GM18507 (cell line): ENCODE measurements around the gene PDSS2.
A peak's percentile ranks its signal among the peaks of the same experiment; 100 is the strongest.
"Not testable (repeated sequence)": the region's sequence is repeated elsewhere in the genome, so short reads cannot be mapped to it uniquely, and the experiment has no call there.

Experiments
- DNase-seq: peaks from one replicate; pipeline ENCODE4 v3.0.0; 2011; ENCODE audit warnings: low read depth; ENCODE audit not compliant: insufficient read length; ENCODE audit errors: extremely low spot score
- FAIRE-seq: peaks from 2 replicates; lab custom pipeline; 2011; peaks lifted over from hg19 to GRCh38; lab: Jason Lieb, UNC

The PDSS2 gene

DNA sequence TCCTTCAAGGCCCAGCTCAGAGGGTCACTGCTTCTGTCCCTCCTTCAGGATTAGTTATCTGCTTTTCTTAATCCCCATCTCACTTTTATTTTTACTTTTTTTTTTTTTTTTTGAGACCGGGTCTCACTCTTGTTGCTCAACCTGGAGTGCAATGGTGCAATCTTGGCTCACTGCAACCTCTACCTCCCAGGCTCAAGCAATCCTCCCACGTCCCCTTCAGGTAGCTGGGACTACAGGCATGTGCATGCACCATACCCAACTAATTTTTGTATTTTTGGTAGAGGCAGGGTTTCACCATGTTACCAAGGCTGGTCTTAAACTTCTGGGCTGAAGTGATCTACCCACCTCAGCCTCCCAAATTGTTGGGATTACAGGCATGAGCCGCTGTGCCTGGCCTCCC, 16.5 kb upstream of the PDSS2 start:
- FAIRE-seq, DNase-seq: not testable (repeated sequence)

DNA sequence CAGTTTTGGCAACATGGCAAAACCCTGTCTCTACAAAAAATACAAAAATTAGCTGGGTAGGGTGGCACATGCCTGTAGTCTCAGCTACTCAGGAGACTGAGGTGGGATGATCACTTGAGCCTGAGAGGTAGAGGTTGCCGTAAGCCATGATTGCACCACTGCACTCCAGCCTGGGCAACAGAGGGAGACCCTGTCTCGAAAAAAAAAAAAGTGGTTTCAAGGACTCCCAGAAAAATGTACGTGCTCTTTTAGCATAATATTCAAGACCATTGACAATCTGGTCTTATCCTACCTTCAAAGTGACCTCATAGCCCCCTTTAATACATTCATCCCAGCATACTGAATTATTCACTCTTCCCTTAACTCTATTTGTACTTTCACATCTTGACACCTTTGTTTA, 16.0 kb upstream of the PDSS2 start:
- not testable (repeated sequence) for DNase-seq, FAIRE-seq

DNA sequence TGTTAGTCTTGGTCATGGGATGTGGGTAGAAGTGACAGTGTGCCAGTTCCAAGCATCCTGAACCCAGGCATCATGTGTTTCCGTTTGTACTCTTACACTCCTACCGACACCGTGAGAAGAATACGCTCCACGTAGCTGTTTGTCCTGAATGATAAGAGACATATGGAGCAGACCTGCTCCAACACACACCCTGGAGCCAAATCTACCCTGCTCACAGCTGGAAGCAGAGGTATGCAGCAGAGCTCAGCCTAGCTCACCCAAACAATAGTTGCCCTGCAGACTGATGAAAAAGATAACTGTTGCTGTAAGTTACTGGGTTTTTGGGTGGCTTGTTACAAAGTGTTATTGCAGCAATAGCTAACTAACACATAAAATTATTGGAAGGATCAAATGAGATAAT, 14.3 kb upstream of the PDSS2 start:
- FAIRE-seq, result no peak

DNA sequence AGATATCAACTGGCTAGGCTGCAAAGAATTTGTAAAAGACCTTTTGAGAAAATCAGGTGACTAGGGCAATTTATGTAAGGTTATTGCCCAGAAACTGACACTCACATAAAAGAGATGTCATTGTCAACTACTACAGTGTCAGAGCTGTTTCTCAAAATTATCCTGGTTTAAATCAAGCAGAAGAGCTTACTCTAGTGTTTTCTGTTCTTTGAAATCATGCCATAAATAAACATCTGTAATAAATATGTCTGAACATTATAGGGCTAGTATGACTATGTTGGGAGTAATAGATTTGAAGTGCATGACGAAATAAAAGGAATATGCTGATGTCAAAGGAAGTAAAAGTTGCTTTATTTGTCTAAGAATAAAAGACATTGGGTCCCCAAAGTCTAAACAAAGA, 11.0 kb upstream of the PDSS2 start:
- no peak for DNase-seq
- no peak for FAIRE-seq

More for the DNA sequence above, 14.3 kb upstream of the PDSS2 start:
- DNase-seq, result no peak

DNA sequence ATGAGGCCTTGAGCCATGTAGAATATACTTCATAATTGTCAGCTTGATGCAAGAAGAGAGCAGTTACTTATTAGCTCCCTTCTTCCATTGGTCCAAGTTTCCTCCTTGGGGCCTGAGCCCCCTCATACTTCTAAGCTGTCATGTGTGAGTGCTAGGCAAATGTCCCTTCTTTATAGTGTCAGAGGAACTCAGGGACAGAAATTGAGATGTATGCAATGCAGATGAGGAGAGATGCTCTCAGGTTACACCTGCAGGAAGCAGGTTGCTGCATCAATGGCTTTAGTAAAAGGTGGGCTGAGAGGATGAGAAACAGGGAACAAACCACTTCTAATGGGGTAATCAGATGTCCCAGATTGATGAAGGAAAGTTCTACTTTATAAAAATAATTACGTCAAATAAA, 6.7 kb upstream of the PDSS2 start:
- FAIRE-seq (peak; percentile 29), DNase-seq (no peak)

DNA sequence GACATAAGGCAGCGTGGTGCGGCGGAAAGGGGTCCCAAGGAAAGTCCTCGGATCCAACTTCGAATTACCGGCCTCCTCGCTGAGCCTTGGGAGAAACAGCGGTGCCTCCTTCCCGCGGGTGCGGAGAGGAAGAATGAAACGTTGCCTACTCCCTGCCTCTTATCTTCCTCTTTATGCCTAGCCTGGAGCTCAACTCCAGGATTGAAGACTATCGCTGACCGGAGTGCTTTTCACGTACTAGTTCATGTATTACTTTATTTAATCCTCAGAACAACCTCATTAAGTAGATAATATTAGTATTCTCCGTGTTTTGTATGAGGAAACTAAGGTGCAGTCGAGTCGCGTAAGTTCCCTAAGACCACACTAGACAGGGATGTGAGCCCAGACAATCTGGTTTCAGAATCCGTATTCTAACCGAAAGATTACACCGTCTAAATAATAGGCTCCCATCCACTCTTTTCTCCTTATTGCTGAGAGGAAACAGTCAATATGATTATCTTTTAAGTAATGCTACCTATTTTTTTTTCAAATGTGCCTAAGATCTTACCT, 793 bp upstream of the PDSS2 start:
- FAIRE-seq (no peak), DNase-seq (no peak)

DNA sequence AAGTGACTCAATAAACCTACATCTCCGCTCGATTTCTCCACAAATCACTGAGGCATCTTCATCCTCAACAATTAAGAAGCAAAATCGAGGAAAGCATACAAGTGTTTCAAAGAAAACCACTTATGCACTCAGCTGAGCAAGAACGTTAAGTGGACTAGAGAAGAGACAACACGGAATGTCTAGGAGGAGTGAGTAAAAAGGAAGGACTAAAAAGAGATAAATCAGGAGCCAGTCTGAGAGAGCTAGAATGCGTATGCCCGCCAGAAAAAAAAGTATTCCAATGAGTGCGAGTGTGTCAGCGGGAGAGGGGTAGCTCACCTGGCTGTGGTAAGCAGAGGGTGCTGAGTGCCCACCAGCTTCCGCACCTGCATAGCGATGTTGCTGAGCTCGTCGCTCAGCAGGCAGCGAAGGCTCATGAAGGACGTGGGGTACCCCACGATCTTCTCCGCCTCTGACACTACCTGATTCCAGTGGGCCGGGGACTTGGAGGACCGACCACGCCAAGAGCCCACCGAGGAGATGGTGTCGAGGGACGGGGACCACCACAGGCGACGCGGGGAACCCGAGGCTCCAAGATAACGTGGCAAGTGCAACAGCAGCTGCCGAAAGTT, 587 bp downstream of the PDSS2 start:
- DNase-seq (peak; percentile 8), FAIRE-seq (no peak)

DNA sequence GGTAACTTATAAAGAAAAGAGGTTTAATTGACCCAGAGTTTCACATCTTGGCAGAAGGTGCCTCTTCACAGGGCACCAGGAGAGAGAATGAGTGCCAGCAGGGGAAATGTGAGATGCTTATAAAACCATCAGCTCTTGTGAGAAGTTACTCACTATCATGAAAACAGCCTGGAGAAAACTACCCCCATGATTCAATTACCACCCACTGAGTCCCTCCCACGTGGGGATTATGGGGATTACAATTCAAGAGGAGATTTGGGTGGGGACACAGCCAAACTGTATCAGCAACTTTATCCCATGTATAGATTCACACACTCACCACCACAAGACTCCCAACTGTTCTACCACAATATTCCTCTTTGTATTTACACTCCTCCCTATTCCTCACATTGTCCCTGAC, 10.6 kb downstream of the PDSS2 start:
- FAIRE-seq, result no peak
- no peak for DNase-seq

DNA sequence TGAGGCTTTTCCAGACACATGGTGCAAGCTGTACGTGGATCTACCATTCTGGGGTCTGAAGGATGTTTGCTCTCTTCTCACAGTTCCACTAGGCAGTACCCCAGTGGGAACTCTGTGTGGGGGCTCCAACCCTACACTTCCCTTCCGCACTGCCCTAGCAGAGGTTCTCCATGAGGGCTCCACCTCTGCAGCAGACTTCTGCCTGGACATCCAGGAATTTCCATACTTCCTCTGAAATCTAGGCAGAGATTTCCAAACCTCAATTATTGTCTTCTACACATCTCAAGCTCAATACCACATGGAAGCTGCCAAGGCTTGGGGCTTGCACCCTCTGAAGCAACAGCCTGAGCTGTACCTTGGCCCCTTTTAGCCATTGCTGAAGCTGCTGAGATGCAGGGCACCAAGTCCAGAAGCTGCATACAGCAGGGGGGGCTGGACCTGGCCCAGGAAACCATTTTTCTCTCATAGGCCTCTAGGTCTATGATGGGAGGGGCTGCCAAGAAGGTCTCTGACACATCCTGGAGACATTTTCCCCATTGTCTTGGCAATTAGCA, 11.6 kb downstream of the PDSS2 start:
- FAIRE-seq (no peak), DNase-seq (no peak)

DNA sequence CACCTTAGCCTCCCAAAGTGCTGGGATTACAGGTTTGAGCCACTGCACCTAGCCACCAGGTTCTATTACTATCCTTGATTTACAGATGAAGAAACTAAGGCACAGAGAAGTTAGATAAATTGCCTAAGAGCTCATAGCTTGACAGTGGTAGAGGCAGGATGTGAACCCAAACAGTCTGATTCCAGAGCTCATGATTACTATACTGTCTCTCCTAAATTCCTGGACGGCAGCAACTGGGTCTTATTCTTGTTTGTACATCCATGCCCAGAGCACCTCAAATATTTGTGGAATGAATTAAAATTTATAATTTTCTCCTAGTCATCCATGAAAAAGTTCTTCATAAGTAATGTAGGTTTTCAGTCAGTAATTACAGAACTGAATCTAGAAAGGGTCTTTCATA, 15.1 kb downstream of the PDSS2 start:
- DNase-seq, result no peak
- no peak for FAIRE-seq

DNA sequence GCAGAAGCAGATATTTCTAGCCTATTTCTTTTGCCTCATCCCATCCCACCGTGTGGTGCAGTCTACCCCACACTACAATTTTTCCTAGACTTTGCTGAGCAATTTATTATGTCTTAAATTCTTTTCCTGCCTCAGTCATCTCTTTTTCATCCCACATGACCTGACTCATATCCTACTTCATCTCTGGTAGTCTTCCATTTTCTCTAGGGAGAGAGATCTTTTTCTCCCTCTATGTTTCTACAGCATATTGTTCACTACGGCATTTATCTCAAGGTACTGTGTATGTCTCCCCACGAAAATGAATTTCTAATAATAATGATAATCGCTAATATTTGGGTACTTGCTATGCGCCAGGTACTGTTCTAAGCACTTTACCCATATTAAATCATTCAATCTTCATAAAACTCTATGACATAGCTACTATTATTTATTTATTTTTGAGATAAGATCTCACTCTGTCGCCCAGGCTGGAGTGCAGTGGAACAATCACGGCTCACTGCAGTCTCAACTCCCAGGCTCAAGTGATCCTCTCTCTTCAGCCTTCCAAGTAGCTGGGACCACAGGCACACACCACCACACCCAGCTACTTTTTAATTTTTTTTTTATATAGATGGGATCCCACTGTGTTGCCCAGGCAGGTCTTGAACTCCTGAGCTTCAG, 15.6 kb downstream of the PDSS2 start:
- no peak for DNase-seq
- FAIRE-seq, result no peak

DNA sequence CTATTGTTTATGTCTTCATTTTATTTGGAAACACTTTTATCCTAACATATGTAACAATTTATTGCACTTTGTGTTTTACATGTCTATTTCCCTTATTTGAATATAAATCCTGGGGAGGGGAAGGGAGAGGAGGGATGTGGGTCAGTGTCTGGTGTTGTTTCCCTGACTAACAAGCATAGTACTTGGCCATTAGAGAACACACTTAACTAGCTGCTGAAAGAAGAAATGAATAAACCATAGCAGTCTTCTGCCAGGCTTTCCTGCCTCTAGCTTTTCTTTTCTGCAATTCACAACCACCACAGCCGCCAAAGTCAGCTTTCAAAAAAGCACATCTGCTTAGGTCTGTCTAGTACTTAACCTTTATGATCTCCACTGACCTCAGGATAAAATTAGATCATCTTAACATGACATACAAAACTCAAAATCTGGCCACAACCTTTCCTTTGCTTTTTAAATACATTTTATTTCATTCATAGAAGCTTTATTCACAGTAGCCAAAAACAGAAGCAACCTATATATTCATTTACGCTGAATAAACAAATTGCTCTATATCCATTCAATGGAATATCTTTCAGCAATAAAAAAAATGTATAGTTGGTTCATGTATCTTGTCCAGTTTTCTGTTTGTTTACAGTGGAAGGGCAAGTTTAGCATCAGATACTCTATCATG, 16.3 kb downstream of the PDSS2 start:
- no peak for FAIRE-seq
- DNase-seq, result no peak

DNA sequence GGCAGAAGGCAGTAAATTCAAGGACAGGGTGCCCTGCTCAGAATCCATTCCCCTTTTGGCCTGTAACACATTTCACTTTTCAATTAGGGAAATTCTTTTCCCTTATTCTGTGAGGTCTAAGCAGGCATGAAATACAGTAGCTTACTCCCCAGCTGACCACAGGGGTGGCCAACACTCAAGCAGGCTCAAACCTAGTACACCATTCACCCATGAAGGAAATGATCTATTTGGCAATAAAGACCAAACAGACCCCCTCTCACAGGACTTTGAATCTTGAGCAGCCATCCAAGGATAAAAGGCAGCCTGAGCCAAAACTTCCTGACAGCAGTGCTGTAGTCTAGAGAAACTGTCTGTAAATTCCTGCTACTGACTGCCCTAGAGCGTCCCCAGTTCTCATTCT, 17.7 kb downstream of the PDSS2 start:
- no peak for FAIRE-seq

DNA sequence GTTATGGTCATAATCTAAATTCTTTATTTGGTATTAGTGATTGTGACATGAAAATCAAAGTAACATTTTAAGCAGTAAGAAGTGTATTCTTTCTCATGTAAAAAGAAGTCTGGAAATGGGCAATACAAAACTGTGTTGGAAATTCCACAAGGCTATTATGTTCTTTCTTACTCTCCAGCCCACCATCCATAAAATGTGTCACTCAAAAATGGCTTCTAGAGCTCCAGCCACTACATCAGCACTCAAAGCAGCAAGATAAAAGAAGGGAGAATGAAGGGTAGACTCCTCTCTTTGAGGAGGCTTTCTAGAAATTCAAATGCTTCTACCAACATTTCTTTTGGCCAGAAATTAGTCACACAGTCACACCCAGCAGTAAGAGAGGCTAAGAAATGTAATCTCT, 18.4 kb downstream of the PDSS2 start:
- FAIRE-seq, result no peak
- DNase-seq, result no peak

More for the DNA sequence above, 17.7 kb downstream of the PDSS2 start:
- DNase-seq, result no peak

DNA sequence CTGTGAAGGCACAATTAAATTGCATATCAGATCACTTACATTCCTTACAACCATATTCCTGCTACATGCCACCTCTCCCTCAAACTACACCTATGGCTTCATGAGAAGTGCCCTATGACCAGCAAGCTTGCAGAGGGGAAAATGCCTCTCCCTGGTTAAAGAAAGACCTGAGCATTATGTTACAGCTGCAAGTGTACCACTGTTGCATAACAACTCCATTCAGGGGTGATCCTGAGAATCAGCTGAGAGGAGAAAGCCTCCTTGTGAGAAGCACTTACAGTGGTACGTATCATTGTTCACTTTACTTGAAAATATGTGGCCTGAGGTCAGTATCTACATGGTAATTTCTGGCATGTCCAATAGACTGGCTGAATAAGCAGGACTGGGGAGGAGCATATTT, 20.0 kb downstream of the PDSS2 start:
- FAIRE-seq (no peak), DNase-seq (no peak)

DNA sequence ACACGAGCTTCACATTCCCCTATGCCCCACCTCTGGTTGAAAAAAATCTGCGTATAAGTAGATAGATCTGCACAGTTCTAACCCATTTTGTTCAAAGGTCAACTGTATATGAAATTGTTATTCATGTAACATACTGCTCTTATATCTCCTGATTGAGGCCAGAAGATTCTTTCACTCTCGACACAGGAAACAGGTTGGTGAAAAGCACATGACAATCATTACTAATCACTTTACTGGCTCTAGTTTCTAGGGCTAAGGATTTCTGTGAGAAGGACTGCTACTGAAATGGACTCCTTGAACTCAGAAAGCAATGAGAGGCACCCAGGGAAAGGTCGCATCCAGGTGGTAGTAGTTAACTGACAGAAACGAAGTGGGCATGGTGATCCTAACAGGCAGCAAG, 21.7 kb downstream of the PDSS2 start:
- FAIRE-seq, result no peak

DNA sequence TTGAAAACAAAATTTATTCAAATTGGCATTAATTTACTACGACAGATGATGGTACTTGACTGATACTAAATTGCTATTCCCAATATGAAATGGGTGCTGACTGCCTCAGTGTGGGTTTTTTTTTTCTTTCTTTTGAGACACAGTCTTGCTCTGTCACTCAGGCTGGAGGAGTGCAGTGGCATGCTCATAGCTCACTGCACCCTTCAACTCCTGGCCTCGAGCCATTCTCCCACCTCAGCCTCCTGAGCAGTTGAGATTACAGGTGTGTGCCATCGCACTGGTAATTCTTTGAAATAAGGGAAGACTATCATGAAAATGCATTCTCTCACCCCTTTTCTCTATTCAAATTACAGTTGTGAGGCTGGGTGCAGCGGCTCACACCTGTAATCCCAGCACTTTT, 22.5 kb downstream of the PDSS2 start:
- DNase-seq, result no peak
- no peak for FAIRE-seq

More for the DNA sequence above, 21.7 kb downstream of the PDSS2 start:
- DNase-seq, result no peak

DNA sequence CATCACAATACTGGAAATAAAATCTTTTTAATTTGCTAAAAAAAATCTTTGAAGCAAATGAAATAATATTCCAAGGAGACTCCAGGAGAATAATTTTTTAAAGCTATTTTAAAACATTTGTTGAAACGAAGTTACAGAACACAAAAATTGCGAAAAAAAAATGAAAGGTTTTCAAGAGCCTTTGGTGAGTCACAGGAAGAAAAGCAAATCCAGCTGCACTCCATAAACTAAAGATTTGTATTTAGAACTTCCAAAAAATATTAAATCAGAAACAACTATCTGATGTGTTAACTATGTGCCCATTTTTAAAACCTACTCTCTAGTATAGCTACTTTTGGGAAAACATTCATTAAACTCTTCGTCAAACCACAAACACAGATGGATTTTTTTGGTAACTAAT, 23.6 kb downstream of the PDSS2 start:
- FAIRE-seq (no peak), DNase-seq (no peak)

DNA sequence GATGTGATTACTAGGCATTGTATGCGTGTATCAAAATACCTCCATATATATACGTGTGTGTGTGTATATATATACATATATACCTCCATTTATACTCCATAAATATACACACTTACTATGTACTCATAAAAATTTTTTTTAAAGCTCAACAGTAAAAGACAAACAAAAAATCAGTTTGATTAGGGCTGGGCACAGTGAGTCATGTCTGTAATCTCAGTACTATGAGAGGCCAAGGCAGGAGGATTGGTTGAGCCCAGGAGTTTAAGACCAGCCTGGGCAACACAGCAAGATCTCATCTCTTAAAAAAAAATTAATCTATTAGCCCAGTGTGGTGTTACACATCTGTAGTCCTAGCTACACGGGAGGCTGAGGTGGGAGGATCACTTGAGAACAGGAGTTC, 24.6 kb downstream of the PDSS2 start:
- FAIRE-seq (no peak), DNase-seq (no peak)

DNA sequence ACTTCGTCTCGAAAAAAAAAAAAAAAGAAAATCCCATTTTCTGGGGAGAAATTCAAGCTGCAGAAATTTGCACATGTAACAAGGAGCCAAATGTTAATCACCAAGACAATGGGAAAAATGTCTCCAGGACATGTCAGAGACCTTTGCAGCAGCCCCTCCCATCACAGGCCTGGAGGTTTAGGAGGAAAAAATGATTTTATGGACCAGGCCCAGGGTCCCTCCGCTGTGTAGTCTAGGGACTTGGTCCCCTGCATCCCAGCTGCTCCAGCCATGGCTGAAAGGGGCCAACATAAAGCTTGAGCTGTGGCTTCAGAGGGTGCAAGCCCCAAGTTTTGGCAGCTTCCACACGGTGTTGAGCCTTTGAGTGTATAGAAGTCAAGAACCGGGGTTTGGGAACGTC, 33.4 kb downstream of the PDSS2 start:
- not testable (repeated sequence) for DNase-seq, FAIRE-seq
